AG10803 (cell line): Measurements from ENCODE around the gene FRAT1.

Source experiments
- DNase-seq: peaks from one replicate; pipeline ENCODE4 v3.0.0; 2010; ENCODE audit warnings: low read depth
- H3K4me3 ChIP-seq: 2 replicates; pipeline ENCODE4 v1.5.1; 2011; ENCODE audit warnings: mild to moderate bottlenecking, low read length, control low read depth
- CTCF ChIP-seq: conservative IDR thresholded peaks from 2 replicates; pipeline ENCODE4 v1.5.1; 2011; ENCODE audit warnings: mild to moderate bottlenecking, low read length, control low read depth, inconsistent platforms

FRAT1 gene

DNA sequence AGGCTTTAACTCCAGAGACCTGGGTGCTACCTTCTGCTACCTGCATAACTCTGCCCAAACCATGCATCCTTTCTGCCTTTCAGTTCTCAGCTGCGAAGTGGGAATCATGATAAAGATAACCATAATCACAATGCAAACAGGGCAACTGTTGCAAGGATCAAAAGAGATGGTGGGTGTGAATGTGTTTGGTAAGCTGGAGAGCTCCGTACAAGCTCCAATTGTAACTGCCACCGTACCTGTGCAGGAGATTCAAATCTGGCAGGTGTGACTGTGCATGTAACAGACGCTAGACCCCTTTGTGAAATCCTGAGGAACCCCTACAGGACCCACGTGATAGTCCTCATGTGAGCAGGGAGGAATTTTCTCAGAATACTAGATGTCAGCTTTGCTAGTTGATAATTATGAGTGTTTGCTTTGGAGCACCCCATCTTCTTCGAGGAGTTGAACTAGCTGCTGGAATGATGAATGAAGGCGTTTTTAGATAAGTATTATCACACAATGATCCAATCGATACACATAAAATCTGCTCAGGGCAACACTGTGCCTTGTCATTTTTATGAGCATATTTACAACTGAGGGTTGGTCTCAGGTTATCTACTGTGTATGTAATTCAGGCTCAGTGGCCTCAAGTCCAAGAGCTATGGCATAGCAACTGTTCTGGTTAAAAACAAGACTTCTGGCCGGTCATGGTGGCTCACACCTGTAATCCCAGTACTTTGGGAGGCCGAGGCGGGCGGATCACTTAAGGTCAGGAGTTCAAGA lies 30.9 kb downstream of the FRAT1 start:
- no peak overlapping the region for H3K4me3 ChIP-seq
- no peak for DNase-seq
- no peak for TF ChIP-seq CTCF

GRCh38 chr10:97353945-97354344 lies 34.9 kb downstream of the FRAT1 start:
- DNase-seq: no peak
- no peak overlapping the region for H3K4me3 ChIP-seq
- no peak for TF ChIP-seq CTCF

DNA sequence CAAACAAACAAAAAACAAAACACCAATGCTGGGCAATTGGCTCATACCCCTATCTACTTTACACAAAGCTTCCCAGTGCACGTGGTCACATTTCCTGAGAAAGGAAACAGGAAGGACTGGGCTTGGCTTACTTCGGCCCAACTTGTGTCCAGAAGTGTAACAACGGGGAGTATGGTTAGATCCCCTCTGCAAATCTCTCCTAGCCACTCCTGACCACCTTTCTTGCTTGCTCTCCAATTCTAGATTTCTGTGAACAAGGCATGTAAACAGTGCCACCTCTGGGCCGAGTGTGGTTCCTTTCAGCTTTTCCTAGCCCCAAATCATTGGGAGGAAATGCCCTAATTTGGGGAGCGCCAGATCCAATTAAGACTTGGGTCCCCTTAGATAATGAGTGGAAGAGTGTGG lies 36.5 kb downstream of the FRAT1 start:
- TF ChIP-seq CTCF: peak; percentile 34
- H3K4me3 ChIP-seq: no peak overlapping the region
- DNase-seq: no peak

GRCh38 chr10:97356318-97356914 lies 37.3 kb downstream of the FRAT1 start:
- no peak overlapping the region for H3K4me3 ChIP-seq
- DNase-seq: peak; percentile 89
- peak; percentile 50 for TF ChIP-seq CTCF

- TF ChIP-seq CTCF: no peak
- H3K4me3 ChIP-seq: no peak overlapping the region
- DNase-seq: no peak
These were observed 37.8 kb downstream of the FRAT1 start for GRCh38 chr10:97356918-97357317.

DNA sequence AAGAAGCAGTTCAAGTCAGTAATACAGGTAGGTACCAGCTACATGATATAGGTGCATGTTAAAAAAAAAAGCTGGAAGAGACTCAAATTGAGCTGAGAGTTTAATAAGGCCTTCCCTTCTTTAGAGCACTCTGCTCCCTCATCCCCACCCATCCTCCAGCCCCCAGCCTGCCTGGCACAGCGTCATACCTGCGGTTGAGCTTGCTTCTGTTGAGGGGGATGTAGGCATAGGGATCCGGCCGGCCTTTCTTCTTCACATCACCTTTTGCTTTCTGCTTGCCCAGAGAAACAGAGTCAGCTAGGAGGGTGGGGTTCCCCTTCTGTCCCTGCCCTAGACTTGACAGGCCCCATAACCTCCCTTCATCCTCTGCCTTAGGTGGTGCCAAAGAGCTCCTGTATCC lies 39.3 kb downstream of the FRAT1 start:
- no peak for DNase-seq
- no peak overlapping the region for H3K4me3 ChIP-seq
- TF ChIP-seq CTCF: no peak

GRCh38 chr10:97358781-97359180 lies 39.7 kb downstream of the FRAT1 start:
- no peak overlapping the region for H3K4me3 ChIP-seq
- no peak for DNase-seq
- no peak for TF ChIP-seq CTCF
